Ramos (cell line): ENCODE results near the gene JAK1.

Experiments used
- in situ Hi-C: fragments of 300-500 bp; cut with MboI; formaldehyde crosslinking; loops from one replicate; pipeline ENCODE4 v1.14.3; 2022; ENCODE audit warnings: low sequenced_read_pairs; ENCODE audit not compliant: unreplicated experiment

The JAK1 gene

GRCh38 chr1:64895500-64895899, 70.8 kb downstream of the JAK1 start:
- in situ Hi-C loops = no loop called here

- in situ Hi-C loops = no loop called here
These were observed 71.7 kb downstream of the JAK1 start for GRCh38 chr1:64894438-64895196.

- in situ Hi-C loops = no loop called here
These were observed 72.4 kb downstream of the JAK1 start for GRCh38 chr1:64893921-64894320.

- in situ Hi-C loops = no loop called here
These were observed 73.5 kb downstream of the JAK1 start for GRCh38 chr1:64892576-64893573.

- in situ Hi-C loops = no loop called here
These were observed 74.9 kb downstream of the JAK1 start for GRCh38 chr1:64891448-64891825.

- in situ Hi-C loops = no loop called here
These were observed 75.5 kb downstream of the JAK1 start for GRCh38 chr1:64890699-64891447.

- in situ Hi-C loops = no loop called here
These were observed 78.6 kb downstream of the JAK1 start for GRCh38 chr1:64887689-64888217.

- in situ Hi-C loops = no loop called here
These were observed 79.5 kb downstream of the JAK1 start for GRCh38 chr1:64886877-64887276.

GRCh38 chr1:64885648-64886047, 80.7 kb downstream of the JAK1 start:
- in situ Hi-C loops = no loop called here

- in situ Hi-C loops = no loop called here
These were observed 81.9 kb downstream of the JAK1 start for GRCh38 chr1:64884261-64885040.

GRCh38 chr1:64882574-64883255, 83.6 kb downstream of the JAK1 start:
- in situ Hi-C loops = no loop called here

- in situ Hi-C loops = no loop called here
These were observed 85.1 kb downstream of the JAK1 start for GRCh38 chr1:64881281-64881680.

GRCh38 chr1:64880449-64880848, 85.9 kb downstream of the JAK1 start:
- in situ Hi-C loops = no loop called here

GRCh38 chr1:64878931-64879611, 87.3 kb downstream of the JAK1 start:
- in situ Hi-C loops = no loop called here

- in situ Hi-C loops = no loop called here
These were observed 88.3 kb downstream of the JAK1 start for GRCh38 chr1:64878090-64878489.

GRCh38 chr1:64877598-64877997, 88.8 kb downstream of the JAK1 start:
- in situ Hi-C loops = no loop called here

GRCh38 chr1:64877151-64877550, 89.2 kb downstream of the JAK1 start:
- in situ Hi-C loops = no loop called here

- in situ Hi-C loops = no loop called here
These were observed 90.7 kb downstream of the JAK1 start for GRCh38 chr1:64875606-64876005.
